Duodenal mucosa (tissue), 2 donors: ENCODE results near the gene GRAP.
A peak's percentile ranks its signal among the peaks of the same experiment; 100 is the strongest.

Experiments
- H3K27ac ChIP-seq: one replicate; pipeline ENCODE4 v1.7.0; 2013; ENCODE audit warnings: low read depth, low read length
- H3K27me3 ChIP-seq, 2 donors: one replicate each; pipeline ENCODE4 v1.7.0; 2013; ENCODE audit warnings: low read length in 2 of 2, control low read depth in 1 of 2; ENCODE audit not compliant: insufficient read depth in 2 of 2, control insufficient read depth in 1 of 2
- H3K36me3 ChIP-seq, 2 donors: one replicate each; pipeline ENCODE4 v1.7.0; 2013; ENCODE audit warnings: low read length in 2 of 2, control low read depth in 1 of 2; ENCODE audit not compliant: insufficient read depth in 2 of 2, control insufficient read depth in 1 of 2
- H3K4me1 ChIP-seq, 2 donors: one replicate each; pipeline ENCODE4 v1.7.0; 2013; ENCODE audit warnings: low read length in 2 of 2, control low read depth in 1 of 2; ENCODE audit not compliant: insufficient read depth in 2 of 2, control insufficient read depth in 1 of 2
- H3K4me3 ChIP-seq, 2 donors: one replicate each; pipeline ENCODE4 v1.7.0; 2013; ENCODE audit warnings: low read length in 2 of 2, low read depth in 1 of 2
- H3K9ac ChIP-seq, 2 donors: one replicate each; pipeline ENCODE4 v1.7.0; 2013; ENCODE audit warnings: low read length in 2 of 2, low read depth in 1 of 2
- H3K9me3 ChIP-seq, 2 donors: one replicate each; pipeline ENCODE4 v1.7.0; 2013; ENCODE audit warnings: low read length in 2 of 2, control low read depth in 1 of 2; ENCODE audit not compliant: control insufficient read depth in 1 of 2

Gene GRAP

GRCh38 chr17:19002805-19003542 is 43.8 kb downstream of the GRAP start:
- H3K9ac ChIP-seq = peak overlapping the region; percentile 58 to 71
- H3K4me1 ChIP-seq = peaks cover 36 to 45% of the 10 kb centered on the region in 2 donors
- no peaks in the 10 kb centered on the region for H3K9me3 ChIP-seq
- no peaks in the 10 kb centered on the region for H3K27me3 ChIP-seq
- peaks cover 0 to 15% of the 10 kb centered on the region in 2 donors for H3K36me3 ChIP-seq
- H3K4me3 ChIP-seq = peak overlapping the region; percentile 62 to 72
- H3K27ac ChIP-seq = no peak overlapping the region

GRCh38 chr17:19001907-19002590 is 44.7 kb downstream of the GRAP start:
- Histone ChIP-seq H3K4me1 (peaks cover 41 to 46% of the 10 kb centered on the region in 2 donors), H3K36me3 (peaks cover 1 to 19% of the 10 kb centered on the region in 2 donors), H3K9me3 (no peaks in the 10 kb centered on the region), H3K27ac (no peak overlapping the region), H3K27me3 (no peaks in the 10 kb centered on the region), H3K9ac (peak overlapping the region; percentile 58 to 71), H3K4me3 (peak overlapping the region; percentile 62 to 72)

GRCh38 chr17:19000531-19001325 is 46.0 kb downstream of the GRAP start:
- no peaks in the 10 kb centered on the region for H3K27me3 ChIP-seq
- peaks cover 41 to 46% of the 10 kb centered on the region in 2 donors for H3K4me1 ChIP-seq
- peak overlapping the region; percentile 51 for H3K27ac ChIP-seq

GRCh38 chr17:18999911-19000310 is 46.8 kb downstream of the GRAP start:
- Histone ChIP-seq H3K9me3 (peaks cover 0 to 4% of the 10 kb centered on the region in 2 donors), H3K9ac (no peak overlapping the region), H3K4me3 (no peak overlapping the region), H3K27me3 (no peaks in the 10 kb centered on the region), H3K27ac (no peak overlapping the region), H3K4me1 (peaks cover 38 to 44% of the 10 kb centered on the region in 2 donors), H3K36me3 (peaks cover 3 to 20% of the 10 kb centered on the region in 2 donors)

More at GRCh38 chr17:19000531-19001325, 46.0 kb downstream of the GRAP start:
- Histone ChIP-seq H3K4me3 (peak overlapping the region in 1 of 2 donors; percentile 62), H3K9me3 (no peaks in the 10 kb centered on the region), H3K36me3 (peaks cover 3 to 20% of the 10 kb centered on the region in 2 donors), H3K9ac (peak overlapping the region in 1 of 2 donors; percentile 58)

GRCh38 chr17:18999394-18999793 is 47.4 kb downstream of the GRAP start:
- Histone ChIP-seq H3K9me3 (peaks cover 0 to 4% of the 10 kb centered on the region in 2 donors), H3K4me1 (peaks cover 36 to 41% of the 10 kb centered on the region in 2 donors), H3K9ac (no peak overlapping the region), H3K27ac (no peak overlapping the region), H3K36me3 (peaks cover 3 to 20% of the 10 kb centered on the region in 2 donors), H3K27me3 (no peaks in the 10 kb centered on the region), H3K4me3 (no peak overlapping the region)

GRCh38 chr17:18997650-18998196 is 49.0 kb downstream of the GRAP start:
- H3K36me3 ChIP-seq = peaks cover 3 to 20% of the 10 kb centered on the region in 2 donors
- H3K27ac ChIP-seq = no peak overlapping the region
- H3K4me1 ChIP-seq = peaks cover 43 to 45% of the 10 kb centered on the region in 2 donors

GRCh38 chr17:18996458-18996857 is 50.3 kb downstream of the GRAP start:
- Histone ChIP-seq H3K4me1 (peaks cover 30 to 33% of the 10 kb centered on the region in 2 donors), H3K27me3 (no peaks in the 10 kb centered on the region), H3K27ac (no peak overlapping the region)

More at GRCh38 chr17:18997650-18998196, 49.0 kb downstream of the GRAP start:
- Histone ChIP-seq H3K4me3 (no peak overlapping the region), H3K9ac (no peak overlapping the region), H3K9me3 (peaks cover 0 to 4% of the 10 kb centered on the region in 2 donors), H3K27me3 (no peaks in the 10 kb centered on the region)

GRCh38 chr17:18995220-18995619 is 51.5 kb downstream of the GRAP start:
- peaks cover 3 to 16% of the 10 kb centered on the region in 2 donors for H3K36me3 ChIP-seq
- peaks cover 18 to 21% of the 10 kb centered on the region in 2 donors for H3K4me1 ChIP-seq
- peaks cover 0 to 4% of the 10 kb centered on the region in 2 donors for H3K9me3 ChIP-seq
- no peak overlapping the region for H3K4me3 ChIP-seq
- H3K27me3 ChIP-seq = no peaks in the 10 kb centered on the region
- H3K9ac ChIP-seq = no peak overlapping the region
- no peak overlapping the region for H3K27ac ChIP-seq

More at GRCh38 chr17:18996458-18996857, 50.3 kb downstream of the GRAP start:
- Histone ChIP-seq H3K9me3 (peaks cover 0 to 4% of the 10 kb centered on the region in 2 donors), H3K4me3 (no peak overlapping the region), H3K36me3 (peaks cover 3 to 16% of the 10 kb centered on the region in 2 donors), H3K9ac (no peak overlapping the region)

- Histone ChIP-seq H3K27me3 (no peaks in the 10 kb centered on the region), H3K4me1 (peaks cover 18 to 21% of the 10 kb centered on the region in 2 donors), H3K9me3 (peaks cover 0 to 4% of the 10 kb centered on the region in 2 donors), H3K36me3 (peaks cover 6 to 16% of the 10 kb centered on the region in 2 donors), H3K27ac (no peak overlapping the region), H3K9ac (no peak overlapping the region), H3K4me3 (no peak overlapping the region)
Measured at GRCh38 chr17:18994631-18995030, 52.1 kb downstream of the GRAP start.
